GM23338 (cell line): Measurements from ENCODE around the gene FRMD1. TPM values are rescaled to one million over a fixed set of nuclear protein-coding genes. Genes with fewer than 3 reads are reported as not detected.

Source experiments
- ATAC-seq: fragments of 200-7000 bp; cut with Tn5 transposase; 3 replicates; pipeline ENCODE4 v1.9.1; 2020
- DNase-seq: peaks from one replicate; pipeline ENCODE4 v3.0.0-alpha.2; 2015; ENCODE audit warnings: low spot score
- H2AFZ ChIP-seq: fragments of 200-600 bp; sonication (generic); 2 replicates; pipeline ENCODE4 v1.8.0; 2016; ENCODE audit warnings: antibody characterized with exemption, mild to moderate bottlenecking, moderate library complexity
- H3F3A ChIP-seq: fragments of 200-600 bp; sonication (generic); replicated peaks from 2 replicates; pipeline ENCODE4 v1.8.0; 2017; ENCODE audit warnings: antibody characterized with exemption, mixed run types, low read depth
- H3K27ac ChIP-seq: fragments of 200-600 bp; sonication (generic); 2 replicates; pipeline ENCODE4 v1.6.1; 2016; ENCODE audit warnings: low read depth
- H3K27me3 ChIP-seq: fragments of 200-600 bp; sonication (generic); 2 replicates; pipeline ENCODE4 v1.8.0; 2016; ENCODE audit warnings: mild to moderate bottlenecking, mixed run types, moderate library complexity; ENCODE audit not compliant: insufficient read depth
- H3K36me3 ChIP-seq: fragments of 200-600 bp; sonication (generic); 2 replicates; pipeline ENCODE4 v1.8.0; 2016; ENCODE audit warnings: mild to moderate bottlenecking; ENCODE audit not compliant: insufficient read depth
- H3K4me1 ChIP-seq: fragments of 200-600 bp; sonication (generic); 2 replicates; pipeline ENCODE4 v1.8.0; 2016; ENCODE audit warnings: mild to moderate bottlenecking, moderate library complexity; ENCODE audit not compliant: insufficient read depth
- H3K4me2 ChIP-seq: fragments of 200-600 bp; sonication (generic); 2 replicates; pipeline ENCODE4 v1.7.1; 2017; ENCODE audit warnings: mixed run types
- H3K4me3 ChIP-seq: fragments of 200-600 bp; sonication (generic); 2 replicates; pipeline ENCODE4 v1.6.1; 2016; ENCODE audit warnings: mixed run types
- H3K79me2 ChIP-seq: fragments of 200-600 bp; sonication (generic); replicated peaks from 2 replicates; pipeline ENCODE4 v1.8.0; 2017; ENCODE audit warnings: mild to moderate bottlenecking; ENCODE audit not compliant: insufficient read depth
- H3K9me2 ChIP-seq: fragments of 200-600 bp; sonication (generic); 2 replicates; pipeline ENCODE4 v1.8.0; 2017; ENCODE audit not compliant: insufficient read depth
- H4K20me1 ChIP-seq: fragments of 200-600 bp; sonication (generic); replicated peaks from 2 replicates; pipeline ENCODE4 v1.8.0; 2017; ENCODE audit warnings: mild to moderate bottlenecking; ENCODE audit not compliant: insufficient read depth
- H3K27ac Mint-ChIP-seq: 2 replicates; pipeline ENCODE4 v1.8.0; 2020; ENCODE audit warnings: inconsistent platforms, mild to moderate bottlenecking, moderate library complexity, mixed read lengths
- H3K27me3 Mint-ChIP-seq: 3 replicates; pipeline ENCODE4 v1.8.0; 2022; ENCODE audit warnings: low read depth, mild to moderate bottlenecking, moderate library complexity, mixed read lengths, inconsistent platforms; ENCODE audit not compliant: insufficient read depth, poor library complexity
- H3K36me3 Mint-ChIP-seq: 3 replicates; pipeline ENCODE4 v1.8.0; 2021; ENCODE audit warnings: low read depth, mild to moderate bottlenecking, inconsistent platforms, moderate library complexity, mixed read lengths
- H3K4me1 Mint-ChIP-seq: 3 replicates; pipeline ENCODE4 v1.8.0; 2020; ENCODE audit warnings: mild to moderate bottlenecking, inconsistent platforms, mixed read lengths
- H3K4me3 Mint-ChIP-seq: 3 replicates; pipeline ENCODE4 v1.8.0; 2021; ENCODE audit warnings: moderate library complexity, mild to moderate bottlenecking, inconsistent platforms, mixed read lengths
- H3K9me3 Mint-ChIP-seq: 3 replicates; pipeline ENCODE4 v1.8.0; 2020; ENCODE audit warnings: moderate library complexity, mild to moderate bottlenecking, inconsistent platforms, mixed read lengths
- CREB1 ChIP-seq: fragments of 250-450 bp; sonication (Bioruptor Pico); IDR thresholded peaks from 2 replicates; pipeline ENCODE4 v1.5.0; 2020; ENCODE audit warnings: low read depth, mild to moderate bottlenecking, moderate library complexity
- CTCF ChIP-seq, 2 experiments: fragments of 200-600 bp in 1 of 2; sonication (generic) in 1 of 2; conservative IDR thresholded peaks; 2 replicates each; pipeline versions ENCODE4 v1.5.1 to v1.6.1; 2016 to 2017; ENCODE audit warnings: antibody characterized with exemption in 2 of 2, low read depth in 2 of 2, mild to moderate bottlenecking in 2 of 2, moderate library complexity in 1 of 2
- EZH2 ChIP-seq: fragments of 200-600 bp; sonication (generic); IDR thresholded peaks from one replicate; pipeline ENCODE4 v1.8.0; 2017; ENCODE audit warnings: antibody characterized with exemption, mild to moderate bottlenecking, low read depth; ENCODE audit not compliant: unreplicated experiment
- EZH2phosphoT487 ChIP-seq: fragments of 200-600 bp; sonication (generic); IDR thresholded peaks from one replicate; pipeline ENCODE4 v1.8.1; 2018; ENCODE audit warnings: antibody characterized with exemption; ENCODE audit not compliant: unreplicated experiment
- JUNB ChIP-seq: IDR thresholded peaks from one replicate; pipeline ENCODE4 v1.6.1; 2016; ENCODE audit warnings: antibody characterized with exemption; ENCODE audit not compliant: unreplicated experiment
- NANOG ChIP-seq: IDR thresholded peaks from 2 replicates; pipeline ENCODE4 v1.6.1; 2016; ENCODE audit warnings: antibody characterized with exemption, borderline replicate concordance
- POLR2AphosphoS5 ChIP-seq: IDR thresholded peaks from 2 replicates; pipeline ENCODE4 v1.6.1; 2016; ENCODE audit warnings: antibody characterized with exemption, low read depth
- STAT1 ChIP-seq: IDR thresholded peaks from one replicate; pipeline ENCODE4 v1.6.1; 2016; ENCODE audit warnings: antibody characterized with exemption; ENCODE audit not compliant: unreplicated experiment
- ZNF114 ChIP-seq: fragments of 250-450 bp; sonication (Bioruptor Pico); IDR thresholded peaks from 2 replicates; pipeline ENCODE4 v1.5.0; 2020; ENCODE audit warnings: mild to moderate bottlenecking, moderate library complexity
- ZNF331 ChIP-seq: fragments of 250-450 bp; sonication (Bioruptor Pico); IDR thresholded peaks from 2 replicates; pipeline ENCODE4 v1.5.0; 2020; ENCODE audit warnings: low read depth, mild to moderate bottlenecking, moderate library complexity
- ZNF462 ChIP-seq: fragments of 250-450 bp; sonication (Bioruptor Pico); IDR thresholded peaks from 2 replicates; pipeline ENCODE4 v1.5.0; 2020; ENCODE audit warnings: mild to moderate bottlenecking, moderate library complexity
- polyA plus RNA-seq: library from polyadenylated mRNA; unstranded; fragments of >200 nt; fragmentation: Nextera tagmentation; extraction: Ambion mirVana; gene quantifications from 2 replicates; pipeline ENCODE4 v1.2.1, GENCODE V29; 2016
- total RNA-seq: library from RNA; depleted of rRNA; stranded (reverse); fragments of >200 nt; shearing (Covaris generic); gene quantifications from 2 replicates; pipeline ENCODE4 v1.2.3, GENCODE V29; 2014
- TF ChIP-seq, protein P1 (sequence below): IDR thresholded peaks from 2 replicates; pipeline ENCODE4 v1.6.1; 2016; ENCODE audit warnings: antibody characterized with exemption
- TF ChIP-seq, protein P2 (sequence below): IDR thresholded peaks from one replicate; pipeline ENCODE4 v1.6.1; 2018; ENCODE audit warnings: antibody characterized with exemption; ENCODE audit not compliant: unreplicated experiment

The FRMD1 gene
- total and polyA plus RNA-seq, 2 experiments from 2014 or later, result 1.0 to 2.0 TPM

- Histone ChIP-seq H3K36me3 (no peaks in the 10 kb centered on the region), H3K79me2 (no peaks in the 10 kb centered on the region), H4K20me1 (no peaks in the 10 kb centered on the region), H2AFZ (no peak overlapping the region), H3K9me2 (no peaks in the 10 kb centered on the region), H3K27ac (no peak overlapping the region), H3F3A (peaks cover 3% of the 10 kb centered on the region; the same call in 1 of the 2 replicates), H3K27me3 (no peaks in the 10 kb centered on the region), H3K4me3 (no peak overlapping the region), H3K4me2 (no peak overlapping the region), H3K4me1 (peaks cover 19% of the 10 kb centered on the region)
- Mint-ChIP-seq H3K4me1 (peaks cover 22% of the 10 kb centered on the region), H3K27me3 (peaks cover 3% of the 10 kb centered on the region), H3K4me3 (no peak overlapping the region), H3K36me3 (no peaks in the 10 kb centered on the region), H3K27ac (no peak overlapping the region), H3K9me3 (peaks cover 2% of the 10 kb centered on the region; the same call in 2 of the 3 replicates)
- DNase-seq (no peak), ATAC-seq (no peak)
- TF ChIP-seq, protein P1, sequence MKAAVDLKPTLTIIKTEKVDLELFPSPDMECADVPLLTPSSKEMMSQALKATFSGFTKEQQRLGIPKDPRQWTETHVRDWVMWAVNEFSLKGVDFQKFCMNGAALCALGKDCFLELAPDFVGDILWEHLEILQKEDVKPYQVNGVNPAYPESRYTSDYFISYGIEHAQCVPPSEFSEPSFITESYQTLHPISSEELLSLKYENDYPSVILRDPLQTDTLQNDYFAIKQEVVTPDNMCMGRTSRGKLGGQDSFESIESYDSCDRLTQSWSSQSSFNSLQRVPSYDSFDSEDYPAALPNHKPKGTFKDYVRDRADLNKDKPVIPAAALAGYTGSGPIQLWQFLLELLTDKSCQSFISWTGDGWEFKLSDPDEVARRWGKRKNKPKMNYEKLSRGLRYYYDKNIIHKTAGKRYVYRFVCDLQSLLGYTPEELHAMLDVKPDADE, result no peak
- TF ChIP-seq EZH2phosphoT487 (no peak), NANOG (no peak), ZNF462 (no peak), POLR2AphosphoS5 (no peak), CTCF (conservative IDR thresholded peaks at IDR 0.05; ENCODE audit: low read depth in 2 of 2) (no peak), ZNF331 (CRISPR knock-in tag) (no peak), STAT1 (no peak), ZNF114 (CRISPR knock-in tag) (no peak), JUNB (no peak), CREB1 (no peak), EZH2 (no peak)
- TF ChIP-seq, protein P2, sequence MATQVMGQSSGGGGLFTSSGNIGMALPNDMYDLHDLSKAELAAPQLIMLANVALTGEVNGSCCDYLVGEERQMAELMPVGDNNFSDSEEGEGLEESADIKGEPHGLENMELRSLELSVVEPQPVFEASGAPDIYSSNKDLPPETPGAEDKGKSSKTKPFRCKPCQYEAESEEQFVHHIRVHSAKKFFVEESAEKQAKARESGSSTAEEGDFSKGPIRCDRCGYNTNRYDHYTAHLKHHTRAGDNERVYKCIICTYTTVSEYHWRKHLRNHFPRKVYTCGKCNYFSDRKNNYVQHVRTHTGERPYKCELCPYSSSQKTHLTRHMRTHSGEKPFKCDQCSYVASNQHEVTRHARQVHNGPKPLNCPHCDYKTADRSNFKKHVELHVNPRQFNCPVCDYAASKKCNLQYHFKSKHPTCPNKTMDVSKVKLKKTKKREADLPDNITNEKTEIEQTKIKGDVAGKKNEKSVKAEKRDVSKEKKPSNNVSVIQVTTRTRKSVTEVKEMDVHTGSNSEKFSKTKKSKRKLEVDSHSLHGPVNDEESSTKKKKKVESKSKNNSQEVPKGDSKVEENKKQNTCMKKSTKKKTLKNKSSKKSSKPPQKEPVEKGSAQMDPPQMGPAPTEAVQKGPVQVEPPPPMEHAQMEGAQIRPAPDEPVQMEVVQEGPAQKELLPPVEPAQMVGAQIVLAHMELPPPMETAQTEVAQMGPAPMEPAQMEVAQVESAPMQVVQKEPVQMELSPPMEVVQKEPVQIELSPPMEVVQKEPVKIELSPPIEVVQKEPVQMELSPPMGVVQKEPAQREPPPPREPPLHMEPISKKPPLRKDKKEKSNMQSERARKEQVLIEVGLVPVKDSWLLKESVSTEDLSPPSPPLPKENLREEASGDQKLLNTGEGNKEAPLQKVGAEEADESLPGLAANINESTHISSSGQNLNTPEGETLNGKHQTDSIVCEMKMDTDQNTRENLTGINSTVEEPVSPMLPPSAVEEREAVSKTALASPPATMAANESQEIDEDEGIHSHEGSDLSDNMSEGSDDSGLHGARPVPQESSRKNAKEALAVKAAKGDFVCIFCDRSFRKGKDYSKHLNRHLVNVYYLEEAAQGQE, result no peak
These were observed 49.4 kb downstream of the FRMD1 start for GRCh38 chr6:168029459-168030217.
